ENCODE measurements around the gene FLRT1.

GRCh38 chr11:64029773-64030172 is 6.0 kb upstream of the FLRT1 start:
- no peak for TF ChIP-seq SPI1 (IDR thresholded peaks at IDR 0.05; ENCODE audit: borderline replicate concordance, low read depth)
- no peak for TF ChIP-seq POLR2AphosphoS5 (IDR thresholded peaks at IDR 0.05; ENCODE audit: low read depth)
